K562 (cell line): Measurements from ENCODE around the gene BCHE. TPM values are rescaled to one million over a fixed set of nuclear protein-coding genes. Genes with fewer than 3 reads are reported as not detected.

ENCODE experiments used
- ATAC-seq: fragments of 200-7000 bp; cut with Tn5 transposase; 3 replicates; pipeline ENCODE4 v1.9.1; 2020; ENCODE audit warnings: moderate library complexity
- BruUV-seq: library from RNA; stranded (reverse); fragments of 400-500 nt; replicated peaks from 2 replicates; lab custom pipeline; 2021; lab: Mats Ljungman, UMichigan
- CTCF ChIA-PET: fragments of 300-600 bp; formaldehyde crosslinking; extraction: SDS; loops from one replicate; lab custom pipeline; 2021; ENCODE audit warnings: low intra/inter-chr PET ratio; lab: Yijun Ruan, JAX
- POLR2A ChIA-PET: fragments of 300-600, 350-650 bp; sonication (Branson Sonifier 250); formaldehyde crosslinking; extraction: SDS; loops from one replicate; lab custom pipeline; 2021; ENCODE audit warnings: antibody characterized with exemption, inconsistent platforms; lab: Yijun Ruan, JAX
- DNase-seq, 4 experiments: peaks; one replicate each; pipeline versions ENCODE4 v3.0.0 to v3.0.0-alpha.2; 2011 to 2018; ENCODE audit warnings: low spot score in 3 of 4, mixed read lengths in 3 of 4; ENCODE audit errors: extremely low read depth in 1 of 4
- FAIRE-seq: peaks from 2 replicates; lab custom pipeline; 2011; peaks lifted over from hg19 to GRCh38; lab: Jason Lieb, UNC
- H2AFZ ChIP-seq: 2 replicates; pipeline ENCODE4 v1.6.0; 2011; ENCODE audit warnings: low read depth, low read length, control low read depth, inconsistent platforms
- H3K27ac ChIP-seq: fragments of 200-600 bp; 3 replicates; pipeline ENCODE4 v1.8.0; 2011; ENCODE audit warnings: low read depth, mild to moderate bottlenecking, control low read depth, inconsistent platforms, low read length, moderate library complexity, mixed read lengths; ENCODE audit errors: extremely low read depth
- H3K27me3 ChIP-seq, 2 experiments: fragments of 300-600 bp in 1 of 2; 2 replicates in 1 of 2; 3 replicates in 1 of 2; pipeline versions ENCODE4 v1.6.0 to v1.8.0; 2011; ENCODE audit warnings: inconsistent platforms in 2 of 2, low read length in 2 of 2, mild to moderate bottlenecking in 1 of 2, mixed read lengths in 1 of 2, moderate library complexity in 1 of 2; ENCODE audit not compliant: control insufficient read depth in 2 of 2, insufficient read depth in 2 of 2
- H3K36me3 ChIP-seq: fragments of 300-600 bp; 3 replicates; pipeline ENCODE4 v1.8.0; 2011; ENCODE audit warnings: mild to moderate bottlenecking, low read length, inconsistent platforms; ENCODE audit not compliant: control insufficient read depth, insufficient read depth
- H3K4me1 ChIP-seq, 2 experiments: fragments of 200-600 bp in 1 of 2; replicated peaks in 1 of 2; 2 replicates in 1 of 2; 3 replicates in 1 of 2; pipeline versions ENCODE4 v1.5.1 to v1.8.0; 2011; ENCODE audit warnings: inconsistent platforms in 2 of 2, low read length in 2 of 2, mild to moderate bottlenecking in 1 of 2, mixed read lengths in 1 of 2, moderate library complexity in 1 of 2; ENCODE audit not compliant: control insufficient read depth in 2 of 2, insufficient read depth in 2 of 2
- H3K4me2 ChIP-seq: 2 replicates; pipeline ENCODE4 v1.6.1; 2011; ENCODE audit warnings: low read length, control low read depth, inconsistent platforms, mixed read lengths; ENCODE audit not compliant: insufficient read depth
- H3K4me3 ChIP-seq: fragments of 200-600 bp; sonication (generic), shearing (Covaris generic); 2 replicates; pipeline ENCODE4 v1.5.1; 2016; ENCODE audit warnings: control low read depth, inconsistent platforms
- H3K79me2 ChIP-seq: fragments of 200-600 bp; 3 replicates; pipeline ENCODE4 v1.8.0; 2011; ENCODE audit warnings: low read length, inconsistent platforms; ENCODE audit not compliant: control insufficient read depth, insufficient read depth
- H3K9ac ChIP-seq, 2 experiments: 2 replicates each; pipeline versions ENCODE4 v1.6.0 to v1.6.1; 2011; ENCODE audit warnings: low read depth in 2 of 2, low read length in 2 of 2, control low read depth in 1 of 2, inconsistent platforms in 1 of 2, mild to moderate bottlenecking in 1 of 2, mixed read lengths in 1 of 2; ENCODE audit not compliant: insufficient read depth in 1 of 2
- H3K9me1 ChIP-seq: one replicate; pipeline ENCODE4 v1.6.0; 2011; ENCODE audit warnings: inconsistent platforms, mild to moderate bottlenecking, low read length, moderate library complexity; ENCODE audit not compliant: control insufficient read depth, insufficient read depth
- H3K9me3 ChIP-seq: replicated peaks from 2 replicates; pipeline ENCODE4 v1.5.1; 2011; ENCODE audit warnings: low read depth, low read length, inconsistent platforms; ENCODE audit not compliant: control insufficient read depth, insufficient read depth
- H4K20me1 ChIP-seq: replicated peaks from 2 replicates; pipeline ENCODE4 v1.6.1; 2011; ENCODE audit warnings: low read length, inconsistent platforms, mixed read lengths; ENCODE audit not compliant: control insufficient read depth, insufficient read depth
- ARHGAP35 ChIP-seq: fragments of 450-650 bp; IDR thresholded peaks from 2 replicates; pipeline ENCODE4 v1.6.1; 2018; ENCODE audit not compliant: partially characterized antibody
- FOS ChIP-seq: IDR thresholded peaks from 3 replicates; pipeline ENCODE4 v1.6.1; 2011; ENCODE audit not compliant: insufficient read length; ENCODE audit errors: extremely low read depth
- FOXA3 ChIP-seq, 2 experiments: fragments of 450-650 bp in 1 of 2; sonication (generic) in 1 of 2; formaldehyde crosslinking; IDR thresholded peaks in 1 of 2; conservative IDR thresholded peaks in 1 of 2; 2 replicates each; pipeline versions ENCODE4 v1.4.0 to v1.8.0; 2020 to 2022; ENCODE audit warnings: mild to moderate bottlenecking in 2 of 2, missing genetic modification reagents in 1 of 2
- MIER1 ChIP-seq: fragments of 450-650 bp; IDR thresholded peaks from 2 replicates; pipeline ENCODE4 v1.6.1; 2016; ENCODE audit warnings: antibody characterized with exemption, mild to moderate bottlenecking, low read depth
- RFX7 ChIP-seq: fragments of 250-450 bp; sonication (Bioruptor Pico); IDR thresholded peaks from 2 replicates; pipeline ENCODE4 v1.5.1; 2021; ENCODE audit warnings: mild to moderate bottlenecking
- TCF3 ChIP-seq: sonication (generic); formaldehyde crosslinking; IDR thresholded peaks from 2 replicates; pipeline ENCODE4 v1.4.0; 2020; ENCODE audit warnings: mild to moderate bottlenecking, missing genetic modification reagents
- ZNF583 ChIP-seq: fragments of 250-450 bp; sonication (Bioruptor Pico); IDR thresholded peaks from 2 replicates; pipeline ENCODE4 v1.4.0; 2020
- ZNF695 ChIP-seq: fragments of 450-650 bp; formaldehyde crosslinking; IDR thresholded peaks from 2 replicates; pipeline ENCODE4 v1.4.0; 2020; ENCODE audit warnings: mild to moderate bottlenecking, moderate library complexity
- WGBS: fragments of 100-300 bp; shearing (Covaris generic); methylation state at CpG from one replicate; pipeline ENCODE4 v1.1.6; 2016; ENCODE audit warnings: low coverage, mixed read lengths; ENCODE audit not compliant: insufficient coverage; ENCODE audit errors: missing lambda C conversion rate; 5-methylcytosine and 5-hydroxymethylcytosine counted together
- in situ Hi-C: fragments of 300-500 bp; cut with MboI; formaldehyde crosslinking; loops from 4 replicates; pipeline ENCODE4 v1.15.0; 2018; ENCODE audit warnings: inconsistent platforms, mixed read lengths
- intact Hi-C: fragments of 100-400 bp; cut with micrococcal nuclease; formaldehyde crosslinking; loops from 2 replicates; pipeline ENCODE4 v1.14.2; 2022
- polyA plus RNA-seq, 8 experiments: library from polyadenylated mRNA; depleted of rRNA in 4 of 8; stranded (reverse) in 5 of 8; unstranded in 3 of 8; fragments of >200 nt; fragmentation: Nextera tagmentation in 2 of 8; fragmentation: Illumina TruSeq in 1 of 8; extraction: Ambion mirVana in 2 of 8; extraction: Trizol in 1 of 8; gene quantifications; 2 replicates each; pipeline versions ENCODE4 v1.2.1 to v1.2.3, GENCODE V29; 2011 to 2014; ENCODE audit warnings: inconsistent platforms in 1 of 8, missing spikeins in 1 of 8
- total RNA-seq, 7 experiments: library from RNA; depleted of rRNA in 6 of 7; stranded (reverse); fragments of >200 nt in 6 of 7; fragmentation: Illumina TruSeq in 2 of 7; extraction: Trizol in 2 of 7; gene quantifications; 2 replicates each; pipeline versions ENCODE4 v1.2.1 to v1.2.3, GENCODE V29; 2011 to 2021; ENCODE audit warnings: low replicate concordance in 1 of 7
- TF ChIP-seq, protein P1 (sequence below): fragments of 200-600 bp; sonication (generic); IDR thresholded peaks from one replicate; pipeline ENCODE4 v1.6.1; 2012; ENCODE audit warnings: mild to moderate bottlenecking, low read depth, low read length, inconsistent platforms

The BCHE gene
- total and polyA plus RNA-seq, 9 of the 15 experiments (the other 6 are each of a cell fraction or from before 2014, with no cell fraction given) = 0.09 to 0.24 (median 0.12) TPM; not detected in 2

GRCh38 chr3:165754219-165755007 is 82.8 kb downstream of the BCHE start:
- Histone ChIP-seq H3K9ac (no peak overlapping the region), H3K4me3 (no peak overlapping the region), H3K79me2 (no peaks in the 10 kb centered on the region), H3K4me1 (no peaks in the 10 kb centered on the region), H3K4me2 (no peak overlapping the region), H4K20me1 (no peaks in the 10 kb centered on the region), H3K36me3 (no peaks in the 10 kb centered on the region), H2AFZ (no peak overlapping the region), H3K9me3 (no peaks in the 10 kb centered on the region), H3K9me1 (no peaks in the 10 kb centered on the region), H3K27ac (no peak overlapping the region), H3K27me3 (no peaks in the 10 kb centered on the region)
- FAIRE-seq (no peak), DNase-seq (no peak), ATAC-seq (no peak)
- in situ Hi-C loops = no loop called here
- 0% methylated on average over 1 of the region's 1 CpG for WGBS
- intact Hi-C loops = no loop called here
- ChIA-PET CTCF (no interaction called here), POLR2A (no interaction called here)
- no TSS peak for BruUV-seq
- TF ChIP-seq TCF3 (CRISPR knock-in tag) = no peak
- TF ChIP-seq, protein P1, sequence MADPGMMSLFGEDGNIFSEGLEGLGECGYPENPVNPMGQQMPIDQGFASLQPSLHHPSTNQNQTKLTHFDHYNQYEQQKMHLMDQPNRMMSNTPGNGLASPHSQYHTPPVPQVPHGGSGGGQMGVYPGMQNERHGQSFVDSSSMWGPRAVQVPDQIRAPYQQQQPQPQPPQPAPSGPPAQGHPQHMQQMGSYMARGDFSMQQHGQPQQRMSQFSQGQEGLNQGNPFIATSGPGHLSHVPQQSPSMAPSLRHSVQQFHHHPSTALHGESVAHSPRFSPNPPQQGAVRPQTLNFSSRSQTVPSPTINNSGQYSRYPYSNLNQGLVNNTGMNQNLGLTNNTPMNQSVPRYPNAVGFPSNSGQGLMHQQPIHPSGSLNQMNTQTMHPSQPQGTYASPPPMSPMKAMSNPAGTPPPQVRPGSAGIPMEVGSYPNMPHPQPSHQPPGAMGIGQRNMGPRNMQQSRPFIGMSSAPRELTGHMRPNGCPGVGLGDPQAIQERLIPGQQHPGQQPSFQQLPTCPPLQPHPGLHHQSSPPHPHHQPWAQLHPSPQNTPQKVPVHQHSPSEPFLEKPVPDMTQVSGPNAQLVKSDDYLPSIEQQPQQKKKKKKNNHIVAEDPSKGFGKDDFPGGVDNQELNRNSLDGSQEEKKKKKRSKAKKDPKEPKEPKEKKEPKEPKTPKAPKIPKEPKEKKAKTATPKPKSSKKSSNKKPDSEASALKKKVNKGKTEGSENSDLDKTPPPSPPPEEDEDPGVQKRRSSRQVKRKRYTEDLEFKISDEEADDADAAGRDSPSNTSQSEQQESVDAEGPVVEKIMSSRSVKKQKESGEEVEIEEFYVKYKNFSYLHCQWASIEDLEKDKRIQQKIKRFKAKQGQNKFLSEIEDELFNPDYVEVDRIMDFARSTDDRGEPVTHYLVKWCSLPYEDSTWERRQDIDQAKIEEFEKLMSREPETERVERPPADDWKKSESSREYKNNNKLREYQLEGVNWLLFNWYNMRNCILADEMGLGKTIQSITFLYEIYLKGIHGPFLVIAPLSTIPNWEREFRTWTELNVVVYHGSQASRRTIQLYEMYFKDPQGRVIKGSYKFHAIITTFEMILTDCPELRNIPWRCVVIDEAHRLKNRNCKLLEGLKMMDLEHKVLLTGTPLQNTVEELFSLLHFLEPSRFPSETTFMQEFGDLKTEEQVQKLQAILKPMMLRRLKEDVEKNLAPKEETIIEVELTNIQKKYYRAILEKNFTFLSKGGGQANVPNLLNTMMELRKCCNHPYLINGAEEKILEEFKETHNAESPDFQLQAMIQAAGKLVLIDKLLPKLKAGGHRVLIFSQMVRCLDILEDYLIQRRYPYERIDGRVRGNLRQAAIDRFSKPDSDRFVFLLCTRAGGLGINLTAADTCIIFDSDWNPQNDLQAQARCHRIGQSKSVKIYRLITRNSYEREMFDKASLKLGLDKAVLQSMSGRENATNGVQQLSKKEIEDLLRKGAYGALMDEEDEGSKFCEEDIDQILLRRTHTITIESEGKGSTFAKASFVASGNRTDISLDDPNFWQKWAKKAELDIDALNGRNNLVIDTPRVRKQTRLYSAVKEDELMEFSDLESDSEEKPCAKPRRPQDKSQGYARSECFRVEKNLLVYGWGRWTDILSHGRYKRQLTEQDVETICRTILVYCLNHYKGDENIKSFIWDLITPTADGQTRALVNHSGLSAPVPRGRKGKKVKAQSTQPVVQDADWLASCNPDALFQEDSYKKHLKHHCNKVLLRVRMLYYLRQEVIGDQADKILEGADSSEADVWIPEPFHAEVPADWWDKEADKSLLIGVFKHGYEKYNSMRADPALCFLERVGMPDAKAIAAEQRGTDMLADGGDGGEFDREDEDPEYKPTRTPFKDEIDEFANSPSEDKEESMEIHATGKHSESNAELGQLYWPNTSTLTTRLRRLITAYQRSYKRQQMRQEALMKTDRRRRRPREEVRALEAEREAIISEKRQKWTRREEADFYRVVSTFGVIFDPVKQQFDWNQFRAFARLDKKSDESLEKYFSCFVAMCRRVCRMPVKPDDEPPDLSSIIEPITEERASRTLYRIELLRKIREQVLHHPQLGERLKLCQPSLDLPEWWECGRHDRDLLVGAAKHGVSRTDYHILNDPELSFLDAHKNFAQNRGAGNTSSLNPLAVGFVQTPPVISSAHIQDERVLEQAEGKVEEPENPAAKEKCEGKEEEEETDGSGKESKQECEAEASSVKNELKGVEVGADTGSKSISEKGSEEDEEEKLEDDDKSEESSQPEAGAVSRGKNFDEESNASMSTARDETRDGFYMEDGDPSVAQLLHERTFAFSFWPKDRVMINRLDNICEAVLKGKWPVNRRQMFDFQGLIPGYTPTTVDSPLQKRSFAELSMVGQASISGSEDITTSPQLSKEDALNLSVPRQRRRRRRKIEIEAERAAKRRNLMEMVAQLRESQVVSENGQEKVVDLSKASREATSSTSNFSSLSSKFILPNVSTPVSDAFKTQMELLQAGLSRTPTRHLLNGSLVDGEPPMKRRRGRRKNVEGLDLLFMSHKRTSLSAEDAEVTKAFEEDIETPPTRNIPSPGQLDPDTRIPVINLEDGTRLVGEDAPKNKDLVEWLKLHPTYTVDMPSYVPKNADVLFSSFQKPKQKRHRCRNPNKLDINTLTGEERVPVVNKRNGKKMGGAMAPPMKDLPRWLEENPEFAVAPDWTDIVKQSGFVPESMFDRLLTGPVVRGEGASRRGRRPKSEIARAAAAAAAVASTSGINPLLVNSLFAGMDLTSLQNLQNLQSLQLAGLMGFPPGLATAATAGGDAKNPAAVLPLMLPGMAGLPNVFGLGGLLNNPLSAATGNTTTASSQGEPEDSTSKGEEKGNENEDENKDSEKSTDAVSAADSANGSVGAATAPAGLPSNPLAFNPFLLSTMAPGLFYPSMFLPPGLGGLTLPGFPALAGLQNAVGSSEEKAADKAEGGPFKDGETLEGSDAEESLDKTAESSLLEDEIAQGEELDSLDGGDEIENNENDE = no peak
- TF ChIP-seq ZNF583 (CRISPR knock-in tag) = no peak
- no peak for TF ChIP-seq FOS
- no peak for TF ChIP-seq MIER1
- no peak for TF ChIP-seq FOXA3 (CRISPR knock-in tag; conservative IDR thresholded peaks at IDR 0.05 in 1 of 2, IDR thresholded peaks at IDR 0.05 in 1 of 2)
- TF ChIP-seq ARHGAP35 = no peak
- TF ChIP-seq RFX7 (CRISPR knock-in tag) = no peak
- TF ChIP-seq ZNF695 (CRISPR knock-in tag) = no peak
